Endothelial cell of umbilical vein (primary cell): Measurements from ENCODE around the gene STAT5B. TPM values are rescaled to one million over a fixed set of nuclear protein-coding genes. Genes with fewer than 3 reads are reported as not detected.

Experiments
- BruUV-seq: library from RNA; stranded (reverse); fragments of 400-500 nt; replicated peaks from 2 replicates; lab custom pipeline; 2021; lab: Mats Ljungman, UMichigan
- CTCF ChIA-PET: fragments of 300-600, 350-600 bp; sonication (Branson Sonifier 250); formaldehyde crosslinking; loops from one replicate; lab custom pipeline; 2021; ENCODE audit warnings: antibody characterized with exemption, inconsistent platforms; lab: Charles Lee
- POLR2A ChIA-PET: fragments of 300-600, 350-600 bp; sonication (Branson Sonifier 250); formaldehyde crosslinking; loops from one replicate; lab custom pipeline; 2021; ENCODE audit warnings: antibody characterized with exemption, inconsistent platforms; lab: Charles Lee
- DNase-seq: peaks from one replicate; pipeline ENCODE4 v3.0.0-alpha.2; 2011; ENCODE audit warnings: low read depth, low spot score
- FAIRE-seq: peaks from 2 replicates; lab custom pipeline; 2011; peaks lifted over from hg19 to GRCh38; lab: Jason Lieb, UNC
- H2AFZ ChIP-seq: 2 replicates; pipeline ENCODE4 v1.6.0; 2012; ENCODE audit warnings: low read depth, low read length, control low read depth, inconsistent platforms
- H3K27ac ChIP-seq: 2 replicates; pipeline ENCODE4 v1.5.1; 2011; ENCODE audit warnings: low read depth, mild to moderate bottlenecking, control low read depth, low read length, moderate library complexity; ENCODE audit not compliant: insufficient read depth
- H3K27me3 ChIP-seq, 2 experiments: 2 replicates each; pipeline versions ENCODE4 v1.6.0 to v1.6.1; 2011; ENCODE audit warnings: low read length in 2 of 2, mixed read lengths in 1 of 2; ENCODE audit not compliant: control insufficient read depth in 2 of 2, insufficient read depth in 2 of 2
- H3K36me3 ChIP-seq, 2 experiments: 2 replicates in 1 of 2; 3 replicates in 1 of 2; pipeline ENCODE4 v1.5.1; 2011; ENCODE audit warnings: low read length in 2 of 2, mild to moderate bottlenecking in 1 of 2, moderate library complexity in 1 of 2; ENCODE audit not compliant: control insufficient read depth in 2 of 2, insufficient read depth in 2 of 2; ENCODE audit errors: extremely low read depth in 1 of 2
- H3K4me1 ChIP-seq: 3 replicates; pipeline ENCODE4 v1.5.1; 2011; ENCODE audit warnings: mild to moderate bottlenecking, low read length; ENCODE audit not compliant: control insufficient read depth, insufficient read depth; ENCODE audit errors: extremely low read depth
- H3K4me2 ChIP-seq: 2 replicates; pipeline ENCODE4 v1.6.1; 2011; ENCODE audit warnings: low read length, control low read depth, mixed read lengths; ENCODE audit not compliant: insufficient read depth
- H3K4me3 ChIP-seq, 3 experiments: fragments of 200-600 bp in 1 of 3; sonication (generic), shearing (Covaris generic) in 1 of 3; replicated peaks in 1 of 3; 2 replicates each; pipeline ENCODE4 v1.5.1; 2011 to 2016; ENCODE audit warnings: control low read depth in 3 of 3, low read length in 3 of 3, mild to moderate bottlenecking in 2 of 3, inconsistent platforms in 1 of 3, low read depth in 1 of 3, moderate library complexity in 1 of 3; ENCODE audit not compliant: insufficient read depth in 1 of 3
- H3K79me2 ChIP-seq: 2 replicates; pipeline ENCODE4 v1.6.0; 2012; ENCODE audit warnings: low read length, inconsistent platforms; ENCODE audit not compliant: control insufficient read depth, insufficient read depth
- H3K9ac ChIP-seq: replicated peaks from 2 replicates; pipeline ENCODE3; 2011; ENCODE audit warnings: low read length, control low read depth; ENCODE audit not compliant: insufficient read depth; ENCODE audit errors: extremely low read depth
- H3K9me1 ChIP-seq: replicated peaks from 3 replicates; pipeline ENCODE4 v1.6.0; 2011; ENCODE audit warnings: mild to moderate bottlenecking, low read length; ENCODE audit not compliant: control insufficient read depth, insufficient read depth; ENCODE audit errors: extremely low read depth
- H3K9me3 ChIP-seq: replicated peaks from 2 replicates; pipeline ENCODE4 v1.5.1; 2012; ENCODE audit warnings: low read length, inconsistent platforms; ENCODE audit not compliant: control insufficient read depth, insufficient read depth
- H4K20me1 ChIP-seq: replicated peaks from 2 replicates; pipeline ENCODE3; 2011; ENCODE audit warnings: mild to moderate bottlenecking, low read length; ENCODE audit not compliant: control insufficient read depth, insufficient read depth; ENCODE audit errors: extremely low read depth
- CTCF ChIP-seq, 2 donors: IDR thresholded peaks; 1 replicate in 1 of 2; 2 replicates in 1 of 2; pipeline ENCODE4 v1.5.1; 2011; ENCODE audit warnings: low read length in 2 of 2, mild to moderate bottlenecking in 2 of 2, moderate library complexity in 2 of 2, control low read depth in 1 of 2, inconsistent platforms in 1 of 2, low read depth in 1 of 2; ENCODE audit not compliant: insufficient read depth in 1 of 2; ENCODE audit errors: extremely low read depth in 1 of 2
- FOS ChIP-seq: IDR thresholded peaks from 2 replicates; pipeline ENCODE4 v1.6.1; 2011; ENCODE audit warnings: mild to moderate bottlenecking, low read length, moderate library complexity, borderline replicate concordance; ENCODE audit not compliant: insufficient read depth
- GATA2 ChIP-seq: IDR thresholded peaks from 2 replicates; pipeline ENCODE4 v1.7.0; 2011; ENCODE audit warnings: low read depth, mild to moderate bottlenecking, moderate library complexity, mixed read lengths, low read length; ENCODE audit not compliant: insufficient read length, insufficient read depth
- JUN ChIP-seq: IDR thresholded peaks from 2 replicates; pipeline ENCODE4 v1.6.1; 2011; ENCODE audit warnings: borderline replicate concordance, low read depth; ENCODE audit not compliant: insufficient read length, insufficient read depth
- MYC ChIP-seq: IDR thresholded peaks from one replicate; pipeline ENCODE4 v1.6.1; 2011; ENCODE audit warnings: mild to moderate bottlenecking, low read depth, low read length
- POLR2A ChIP-seq: IDR thresholded peaks from 2 replicates; pipeline ENCODE4 v1.6.1; 2012; ENCODE audit warnings: low read depth, mild to moderate bottlenecking, control low read depth, low read length
- POLR2AphosphoS5 ChIP-seq: IDR thresholded peaks from 2 replicates; pipeline ENCODE4 v1.6.1; 2012; ENCODE audit warnings: low read depth, mild to moderate bottlenecking, control low read depth, low read length, moderate library complexity; ENCODE audit not compliant: insufficient read depth
- dilution Hi-C: fragments of 300-500 bp; cut with MboI; formaldehyde crosslinking; loops from one replicate; pipeline ENCODE4 v1.15.0; 2019; ENCODE audit warnings: low sequenced_read_pairs; ENCODE audit not compliant: extremely low pct_ligation_motif_present
- intact Hi-C: fragments of 100-400 bp; cut with micrococcal nuclease; formaldehyde crosslinking; loops from one replicate; pipeline ENCODE4 v1.10.0; 2022
- polyA plus RNA-seq, 4 experiments: library from polyadenylated mRNA; depleted of rRNA in 3 of 4; stranded (reverse) in 3 of 4; unstranded in 1 of 4; fragments of >200 nt; gene quantifications; 2 replicates each; pipeline versions ENCODE4 v1.2.1 to v1.2.3, GENCODE V29; 2011 to 2012; ENCODE audit warnings: missing spikeins in 1 of 4
- total RNA-seq: library from RNA; stranded (reverse); gene quantifications from 2 replicates; pipeline ENCODE4 v1.2.3, GENCODE V29; 2021
- TF ChIP-seq, protein P1 (sequence below): IDR thresholded peaks from 2 replicates; pipeline ENCODE4 v1.6.1; 2011; ENCODE audit not compliant: insufficient read depth, insufficient read length

STAT5B gene
- total and polyA plus RNA-seq, 2 donors (not counting 3 experiments of a cell fraction or from before 2014, with no cell fraction given): 43.3 to 53.7 TPM

DNA sequence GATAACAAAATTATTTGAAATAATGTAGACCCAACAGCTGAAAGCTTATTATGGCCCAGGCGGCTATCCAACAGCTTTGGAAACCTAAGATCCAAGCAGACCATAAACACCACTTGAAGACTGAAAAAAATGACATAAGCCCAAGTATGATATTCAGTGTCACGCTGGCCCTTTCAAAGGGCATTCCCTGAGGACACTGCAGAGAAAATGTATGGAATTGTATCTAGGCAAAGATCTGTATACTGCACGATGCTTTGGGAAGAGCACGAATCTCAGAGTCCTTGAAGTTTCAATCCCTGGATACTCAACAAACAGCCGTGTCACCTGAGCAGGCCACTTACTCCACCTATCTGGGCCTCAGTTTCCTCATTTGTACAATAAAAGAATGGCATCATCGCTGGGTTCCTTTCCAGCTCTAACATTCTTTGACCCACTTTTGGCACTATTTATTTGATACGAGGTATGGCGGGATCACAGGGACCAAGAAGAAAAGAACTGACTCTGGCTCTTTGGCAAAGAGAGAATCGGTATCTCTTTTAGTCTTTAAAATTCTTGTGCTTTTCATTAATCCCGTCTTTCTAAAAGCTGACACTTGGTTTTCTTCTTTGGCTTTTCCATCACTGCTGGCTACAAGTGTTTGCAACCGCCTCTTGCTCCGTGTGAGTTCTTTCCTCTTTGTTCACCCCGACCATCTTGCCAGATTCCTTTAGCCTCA, 1.2 kb downstream of the STAT5B start:
- Histone ChIP-seq H3K79me2 (peaks cover 56% of the 10 kb centered on the region), H3K4me2 (peak overlapping the region; percentile 88), H4K20me1 (no peaks in the 10 kb centered on the region), H3K9me1 (no peaks in the 10 kb centered on the region), H3K9me3 (no peaks in the 10 kb centered on the region), H2AFZ (peak overlapping the region; percentile 75), H3K4me1 (peaks cover 16% of the 10 kb centered on the region), H3K36me3 (no peaks in the 10 kb centered on the region), H3K9ac (peak overlapping the region; percentile 84), H3K4me3 (peak overlapping the region; percentile 65 to 96 (median 79)), H3K27ac (no peak overlapping the region), H3K27me3 (no peaks in the 10 kb centered on the region)
- POLR2A ChIA-PET: no interaction called here
- intact Hi-C loops (loop anchor here (1.0 to 10.0 kb wide), 3 partner anchors 22 to 140 kb away; no protein-coding TSS in a partner anchor), dilution Hi-C loops (no loop called here)
- CTCF ChIA-PET: interaction anchor here (0.6 to 2.7 kb wide), 6 partner anchors 24 to 253 kb away, joined by 3 to 35 read pairs (median 4); partner anchors contain the start of gene HCRT
- DNase-seq: no peak
- peak; percentile 63 for FAIRE-seq
- BruUV-seq: TSS peak; percentile 26
- TF ChIP-seq CTCF (IDR thresholded peaks at IDR 0.05; ENCODE audit: extremely low read depth in 1 of 2, insufficient read depth in 1 of 2, low read depth in 1 of 2, low read length in 2 of 2) (no peak), POLR2A (no peak), POLR2AphosphoS5 (no peak), FOS (no peak), JUN (no peak), GATA2 (no peak), MYC (no peak)
- TF ChIP-seq, protein P1, sequence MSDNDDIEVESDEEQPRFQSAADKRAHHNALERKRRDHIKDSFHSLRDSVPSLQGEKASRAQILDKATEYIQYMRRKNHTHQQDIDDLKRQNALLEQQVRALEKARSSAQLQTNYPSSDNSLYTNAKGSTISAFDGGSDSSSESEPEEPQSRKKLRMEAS: no peak
